ENCODE measurements around the gene MED1.

Gene MED1

GRCh38 chr17:39359994-39360393 lies 91.1 kb downstream of the MED1 start:
- no peak for DNase-seq

GRCh38 chr17:39357986-39358385 lies 93.1 kb downstream of the MED1 start:
- DNase-seq: no peak

DNA sequence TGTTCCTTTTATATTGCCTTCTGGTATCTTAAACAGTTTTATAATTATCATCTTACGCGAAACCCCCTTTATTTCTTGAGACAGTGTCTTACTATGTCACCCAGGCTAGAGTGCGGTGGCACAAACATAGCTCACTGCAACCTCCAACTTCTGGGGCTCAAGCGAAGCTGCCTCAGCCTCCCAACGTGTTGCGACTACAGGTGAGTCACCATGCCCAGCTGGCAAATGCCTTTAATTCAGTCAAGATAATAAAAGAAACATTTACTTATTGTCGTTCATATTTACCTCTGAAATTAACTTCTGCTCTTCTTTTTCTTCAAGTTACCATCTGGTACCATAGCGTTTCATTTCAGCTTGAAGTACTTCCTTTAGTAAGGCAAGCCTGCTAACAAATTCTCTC lies 93.6 kb downstream of the MED1 start:
- DNase-seq: no peak
